ENCODE measurements around the gene ARFGEF2.

ARFGEF2 gene

GRCh38 chr20:48957533-48957932 is 36.0 kb downstream of the ARFGEF2 start:
- Histone ChIP-seq H3K36me3 (ENCODE audit: insufficient read depth, low read length) (peaks cover 63% of the 10 kb centered on the region; the same call in 1 of the 2 replicates), H2AFZ (ENCODE audit: low read length) (no peak overlapping the region)

GRCh38 chr20:48958743-48959142 is 37.2 kb downstream of the ARFGEF2 start:
- Histone ChIP-seq H3K79me2 (ENCODE audit: insufficient read depth, low read length) (no peaks in the 10 kb centered on the region), H3K9me2 (replicated peaks; ENCODE audit: low read depth, low read length) (no peaks in the 10 kb centered on the region), H3K36me3 (ENCODE audit: insufficient read depth, low read length) (peaks cover 62% of the 10 kb centered on the region; the same call in 1 of the 2 replicates), H3K4me3 (ENCODE audit: low read length, poor library complexity, severe bottlenecking) (no peak overlapping the region), H3K9me3 (ENCODE audit: insufficient read depth, low read depth, low read length) (no peaks in the 10 kb centered on the region), H3K27me3 (ENCODE audit: insufficient read depth, low read length, poor library complexity, severe bottlenecking) (no peaks in the 10 kb centered on the region), H3K9ac (ENCODE audit: low read depth, low read length, poor library complexity, severe bottlenecking) (no peak overlapping the region), H4K20me1 (ENCODE audit: insufficient read depth, low read length, poor library complexity, severe bottlenecking) (no peaks in the 10 kb centered on the region), H3K4me2 (ENCODE audit: low read depth, low read length, poor library complexity, severe bottlenecking) (no peak overlapping the region), H2AFZ (ENCODE audit: low read length) (no peak overlapping the region), H3F3A (ENCODE audit: low read depth) (no peaks in the 10 kb centered on the region), H3K4me1 (ENCODE audit: insufficient read depth, low read length, poor library complexity, severe bottlenecking) (no peaks in the 10 kb centered on the region)
- TF ChIP-seq CTCF (conservative IDR thresholded peaks at IDR 0.05; ENCODE audit: low read length) (no peak), EZH2phosphoT487 (IDR thresholded peaks at IDR 0.05; ENCODE audit: borderline replicate concordance) (no peak)

More at GRCh38 chr20:48957533-48957932, 36.0 kb downstream of the ARFGEF2 start:
- Histone ChIP-seq H3K79me2 (ENCODE audit: insufficient read depth, low read length) (no peaks in the 10 kb centered on the region), H4K20me1 (ENCODE audit: insufficient read depth, low read length, poor library complexity, severe bottlenecking) (no peaks in the 10 kb centered on the region), H3K9ac (ENCODE audit: low read depth, low read length, poor library complexity, severe bottlenecking) (no peak overlapping the region), H3K4me3 (ENCODE audit: low read length, poor library complexity, severe bottlenecking) (no peak overlapping the region), H3F3A (ENCODE audit: low read depth) (no peaks in the 10 kb centered on the region), H3K9me2 (replicated peaks; ENCODE audit: low read depth, low read length) (no peaks in the 10 kb centered on the region), H3K4me2 (ENCODE audit: low read depth, low read length, poor library complexity, severe bottlenecking) (no peak overlapping the region), H3K27me3 (ENCODE audit: insufficient read depth, low read length, poor library complexity, severe bottlenecking) (no peaks in the 10 kb centered on the region), H3K9me3 (ENCODE audit: insufficient read depth, low read depth, low read length) (no peaks in the 10 kb centered on the region), H3K4me1 (ENCODE audit: insufficient read depth, low read length, poor library complexity, severe bottlenecking) (no peaks in the 10 kb centered on the region)
- TF ChIP-seq CTCF (conservative IDR thresholded peaks at IDR 0.05; ENCODE audit: low read length) (no peak), EZH2phosphoT487 (IDR thresholded peaks at IDR 0.05; ENCODE audit: borderline replicate concordance) (no peak)

- Histone ChIP-seq H3K9me2 (replicated peaks; ENCODE audit: low read depth, low read length) (no peaks in the 10 kb centered on the region), H3K36me3 (ENCODE audit: insufficient read depth, low read length) (peaks cover 59% of the 10 kb centered on the region; the same call in 1 of the 2 replicates), H3K9ac (ENCODE audit: low read depth, low read length, poor library complexity, severe bottlenecking) (no peak overlapping the region), H3K4me1 (ENCODE audit: insufficient read depth, low read length, poor library complexity, severe bottlenecking) (no peaks in the 10 kb centered on the region), H3F3A (ENCODE audit: low read depth) (no peaks in the 10 kb centered on the region), H3K79me2 (ENCODE audit: insufficient read depth, low read length) (no peaks in the 10 kb centered on the region), H3K4me2 (ENCODE audit: low read depth, low read length, poor library complexity, severe bottlenecking) (no peak overlapping the region), H3K4me3 (ENCODE audit: low read length, poor library complexity, severe bottlenecking) (no peak overlapping the region), H2AFZ (ENCODE audit: low read length) (no peak overlapping the region), H3K27me3 (ENCODE audit: insufficient read depth, low read length, poor library complexity, severe bottlenecking) (no peaks in the 10 kb centered on the region), H4K20me1 (ENCODE audit: insufficient read depth, low read length, poor library complexity, severe bottlenecking) (no peaks in the 10 kb centered on the region), H3K9me3 (ENCODE audit: insufficient read depth, low read depth, low read length) (no peaks in the 10 kb centered on the region)
- no peak for TF ChIP-seq CTCF (conservative IDR thresholded peaks at IDR 0.05; ENCODE audit: low read length)
- no peak for TF ChIP-seq EZH2phosphoT487 (IDR thresholded peaks at IDR 0.05; ENCODE audit: borderline replicate concordance)
Measured at GRCh38 chr20:48959899-48960550, 38.5 kb downstream of the ARFGEF2 start.

All from Loucy (cell line).